HG03064 (cell line): ENCODE measurements around the gene CLPTM1L.
"Not testable (repeated sequence)": the region's sequence is repeated elsewhere in the genome, so short reads cannot be mapped to it uniquely, and the experiment has no call there.

ENCODE experiments used
- ATAC-seq: cut with Tn5 transposase; IDR thresholded peaks from one replicate; pipeline ENCODE4 v1.9.1; 2021; ENCODE audit warnings: low read depth; ENCODE audit not compliant: unreplicated experiment

CLPTM1L gene

GRCh38 chr5:1342268-1342667, 2.6 kb downstream of the CLPTM1L start:
- no peak for ATAC-seq

- no peak for ATAC-seq
Observed at GRCh38 chr5:1341863-1342262, 3.0 kb downstream of the CLPTM1L start.

- not testable (repeated sequence) for ATAC-seq
Observed at GRCh38 chr5:1339818-1340210, 5.1 kb downstream of the CLPTM1L start.

GRCh38 chr5:1339139-1339817, 5.6 kb downstream of the CLPTM1L start:
- not testable (repeated sequence) for ATAC-seq

GRCh38 chr5:1338506-1339070, 6.3 kb downstream of the CLPTM1L start:
- no peak for ATAC-seq

GRCh38 chr5:1338196-1338490, 6.8 kb downstream of the CLPTM1L start:
- ATAC-seq, result no peak

GRCh38 chr5:1337489-1338195, 7.3 kb downstream of the CLPTM1L start:
- ATAC-seq, result no peak

- ATAC-seq, result no peak
Observed at GRCh38 chr5:1336749-1337488, 8.0 kb downstream of the CLPTM1L start.

- no peak for ATAC-seq
Observed at GRCh38 chr5:1336106-1336561, 8.8 kb downstream of the CLPTM1L start.

- ATAC-seq, result no peak
Observed at GRCh38 chr5:1335540-1336095, 9.3 kb downstream of the CLPTM1L start.

GRCh38 chr5:1334831-1335539, 9.9 kb downstream of the CLPTM1L start:
- no peak for ATAC-seq

GRCh38 chr5:1333986-1334385, 10.9 kb downstream of the CLPTM1L start:
- ATAC-seq, result no peak

GRCh38 chr5:1333286-1333685, 11.6 kb downstream of the CLPTM1L start:
- ATAC-seq, result not testable (repeated sequence)

- ATAC-seq, result no peak
Observed at GRCh38 chr5:1332461-1333001, 12.4 kb downstream of the CLPTM1L start.

- no peak for ATAC-seq
Observed at GRCh38 chr5:1331861-1332405, 13.0 kb downstream of the CLPTM1L start.

- no peak for ATAC-seq
Observed at GRCh38 chr5:1330847-1331831, 13.8 kb downstream of the CLPTM1L start.

- ATAC-seq, result no peak
Observed at GRCh38 chr5:1330146-1330846, 14.6 kb downstream of the CLPTM1L start.

- ATAC-seq, result no peak
Observed at GRCh38 chr5:1329111-1329579, 15.8 kb downstream of the CLPTM1L start.
